ENCODE results near the gene MUC6.

Gene MUC6

GRCh38 chr11:1044160-1044559 is 7.6 kb upstream of the MUC6 start:
- no peak for DNase-seq (ENCODE audit: low read depth)
- no peak for TF ChIP-seq CTCF (conservative IDR thresholded peaks at IDR 0.05; ENCODE audit: low read length)
- no peak overlapping the region for H3K4me3 ChIP-seq (ENCODE audit: low read length)

GRCh38 chr11:1043563-1044096 is 7.1 kb upstream of the MUC6 start:
- DNase-seq (ENCODE audit: low read depth) = no peak
- TF ChIP-seq CTCF (conservative IDR thresholded peaks at IDR 0.05; ENCODE audit: low read length) = no peak
- H3K4me3 ChIP-seq (ENCODE audit: low read length) = no peak overlapping the region

GRCh38 chr11:1042626-1043562 is 6.4 kb upstream of the MUC6 start:
- TF ChIP-seq CTCF (conservative IDR thresholded peaks at IDR 0.05; ENCODE audit: low read length) = no peak
- H3K4me3 ChIP-seq (ENCODE audit: low read length) = no peak overlapping the region
- DNase-seq (ENCODE audit: low read depth) = no peak

GRCh38 chr11:1041936-1042608 is 5.6 kb upstream of the MUC6 start:
- no peak for DNase-seq (ENCODE audit: low read depth)
- TF ChIP-seq CTCF (conservative IDR thresholded peaks at IDR 0.05; ENCODE audit: low read length) = no peak
- H3K4me3 ChIP-seq (ENCODE audit: low read length) = no peak overlapping the region

GRCh38 chr11:1041471-1041870 is 5.0 kb upstream of the MUC6 start:
- DNase-seq (ENCODE audit: low read depth) = no peak
- no peak for TF ChIP-seq CTCF (conservative IDR thresholded peaks at IDR 0.05; ENCODE audit: low read length)
- H3K4me3 ChIP-seq (ENCODE audit: low read length) = no peak overlapping the region

GRCh38 chr11:1041149-1041467 is 4.6 kb upstream of the MUC6 start:
- DNase-seq (ENCODE audit: low read depth) = no peak
- TF ChIP-seq CTCF (conservative IDR thresholded peaks at IDR 0.05; ENCODE audit: low read length) = no peak
- no peak overlapping the region for H3K4me3 ChIP-seq (ENCODE audit: low read length)

All from AG10803 (cell line).